ENCODE results near the gene CTIF.

Gene CTIF

DNA sequence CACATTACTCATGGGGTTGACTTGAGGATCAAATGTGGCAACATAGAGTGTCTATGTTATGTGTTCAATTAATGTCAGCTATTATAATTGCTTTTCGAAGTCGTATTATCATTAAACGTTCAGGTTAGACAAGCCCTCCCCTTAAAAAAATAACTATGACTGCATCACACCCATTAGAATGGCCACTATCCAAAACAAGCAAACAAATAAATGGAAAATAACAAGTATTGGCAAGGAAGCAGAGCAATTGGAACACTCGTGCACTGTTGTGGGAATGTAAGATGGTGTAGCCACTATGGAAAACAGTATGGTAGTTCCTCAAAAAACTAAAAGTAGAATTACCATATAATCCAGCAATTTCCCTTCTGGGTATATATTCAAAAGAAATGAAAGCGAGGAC, 10.0 kb upstream of the CTIF start:
- H3K27ac ChIP-seq (ENCODE audit: low read depth, low read length), result no peak overlapping the region
- H3F3A ChIP-seq (ENCODE audit: insufficient read depth), result no peaks in the 10 kb centered on the region
- TF ChIP-seq CTCF (IDR thresholded peaks at IDR 0.05; ENCODE audit: insufficient read depth, low read length, poor library complexity, severe bottlenecking), result no peak
- TF ChIP-seq EZH2phosphoT487 (conservative IDR thresholded peaks at IDR 0.05; ENCODE audit: low read length), result no peak
- H3K27me3 ChIP-seq (ENCODE audit: low read length), result no peaks in the 10 kb centered on the region
- no peaks in the 10 kb centered on the region for H3K36me3 ChIP-seq (ENCODE audit: low read length)
- H3K9ac ChIP-seq (ENCODE audit: low read length), result no peak overlapping the region
- H3K9me2 ChIP-seq (replicated peaks; ENCODE audit: insufficient read depth, low read length), result no peaks in the 10 kb centered on the region
- no peak overlapping the region for H3K4me2 ChIP-seq (ENCODE audit: low read depth, low read length, poor library complexity, severe bottlenecking)
- H2AFZ ChIP-seq (ENCODE audit: low read depth, low read length, severe bottlenecking), result no peak overlapping the region
- no peaks in the 10 kb centered on the region for H3K79me2 ChIP-seq (ENCODE audit: insufficient read depth, low read length)
- H3K9me3 ChIP-seq (ENCODE audit: insufficient read depth, low read length), result no peaks in the 10 kb centered on the region
- no peak overlapping the region for H3K4me3 ChIP-seq (ENCODE audit: insufficient read depth, low read length, poor library complexity, severe bottlenecking)
- H4K20me1 ChIP-seq (ENCODE audit: low read depth, low read length), result no peaks in the 10 kb centered on the region

DNA sequence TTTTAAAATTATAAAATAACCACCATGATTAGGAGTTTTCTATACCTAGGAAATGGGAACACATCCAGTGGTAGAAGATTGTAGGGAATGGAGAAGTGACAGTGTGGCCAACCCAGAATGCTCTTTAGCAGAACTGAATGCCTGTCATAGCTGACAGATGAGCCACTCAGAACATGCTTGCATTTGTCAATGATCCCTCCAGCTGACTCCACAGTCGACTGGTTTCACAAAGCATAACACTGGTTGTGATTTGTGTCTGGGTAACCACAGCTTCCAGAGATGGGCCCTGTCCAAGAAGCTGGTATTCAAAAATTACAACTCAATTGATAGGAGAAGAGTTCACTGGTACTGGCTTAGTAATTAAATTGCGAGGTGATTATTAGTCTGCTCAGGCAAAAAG, 9.0 kb upstream of the CTIF start:
- no peaks in the 10 kb centered on the region for H3K9me3 ChIP-seq (ENCODE audit: insufficient read depth, low read length)
- H3K27ac ChIP-seq (ENCODE audit: low read depth, low read length), result no peak overlapping the region
- no peak for TF ChIP-seq EZH2phosphoT487 (conservative IDR thresholded peaks at IDR 0.05; ENCODE audit: low read length)
- no peak for TF ChIP-seq CTCF (IDR thresholded peaks at IDR 0.05; ENCODE audit: insufficient read depth, low read length, poor library complexity, severe bottlenecking)
- no peak overlapping the region for H3K4me3 ChIP-seq (ENCODE audit: insufficient read depth, low read length, poor library complexity, severe bottlenecking)
- H3K36me3 ChIP-seq (ENCODE audit: low read length), result no peaks in the 10 kb centered on the region
- H2AFZ ChIP-seq (ENCODE audit: low read depth, low read length, severe bottlenecking), result no peak overlapping the region
- H3K9ac ChIP-seq (ENCODE audit: low read length), result no peak overlapping the region
- no peaks in the 10 kb centered on the region for H3K9me2 ChIP-seq (replicated peaks; ENCODE audit: insufficient read depth, low read length)
- no peaks in the 10 kb centered on the region for H4K20me1 ChIP-seq (ENCODE audit: low read depth, low read length)
- no peaks in the 10 kb centered on the region for H3F3A ChIP-seq (ENCODE audit: insufficient read depth)
- no peaks in the 10 kb centered on the region for H3K27me3 ChIP-seq (ENCODE audit: low read length)
- H3K79me2 ChIP-seq (ENCODE audit: insufficient read depth, low read length), result no peaks in the 10 kb centered on the region
- H3K4me2 ChIP-seq (ENCODE audit: low read depth, low read length, poor library complexity, severe bottlenecking), result no peak overlapping the region

GRCh38 chr18:48530399-48531081, 8.3 kb upstream of the CTIF start:
- Histone ChIP-seq H3K36me3 (ENCODE audit: low read length) (no peaks in the 10 kb centered on the region), H3F3A (ENCODE audit: insufficient read depth) (no peaks in the 10 kb centered on the region), H3K27me3 (ENCODE audit: low read length) (no peaks in the 10 kb centered on the region), H3K4me2 (ENCODE audit: low read depth, low read length, poor library complexity, severe bottlenecking) (no peak overlapping the region), H3K9me2 (replicated peaks; ENCODE audit: insufficient read depth, low read length) (no peaks in the 10 kb centered on the region), H2AFZ (ENCODE audit: low read depth, low read length, severe bottlenecking) (no peak overlapping the region), H3K79me2 (ENCODE audit: insufficient read depth, low read length) (no peaks in the 10 kb centered on the region), H3K9me3 (ENCODE audit: insufficient read depth, low read length) (no peaks in the 10 kb centered on the region), H3K9ac (ENCODE audit: low read length) (no peak overlapping the region), H3K4me3 (ENCODE audit: insufficient read depth, low read length, poor library complexity, severe bottlenecking) (no peak overlapping the region), H3K27ac (ENCODE audit: low read depth, low read length) (no peak overlapping the region), H4K20me1 (ENCODE audit: low read depth, low read length) (no peaks in the 10 kb centered on the region)
- TF ChIP-seq CTCF (IDR thresholded peaks at IDR 0.05; ENCODE audit: insufficient read depth, low read length, poor library complexity, severe bottlenecking), result no peak
- TF ChIP-seq EZH2phosphoT487 (conservative IDR thresholded peaks at IDR 0.05; ENCODE audit: low read length), result no peak
